HCT116 (cell line): Measurements from ENCODE around the gene MXD1. TPM values are rescaled to one million over a fixed set of nuclear protein-coding genes. Genes with fewer than 3 reads are reported as not detected.

Experiments
- ATAC-seq: fragments of 200-7000 bp; cut with Tn5 transposase; 2 replicates; pipeline ENCODE4 v1.9.1; 2020; ENCODE audit warnings: mild to moderate bottlenecking, moderate library complexity
- BruUV-seq: library from RNA; stranded (reverse); fragments of 400-500 nt; replicated peaks from 2 replicates; lab custom pipeline; 2021; lab: Mats Ljungman, UMichigan
- CTCF ChIA-PET: fragments of 300-600 bp; sonication (Branson Sonifier 250); formaldehyde crosslinking; loops from one replicate; lab custom pipeline; 2021; ENCODE audit warnings: antibody characterized with exemption; lab: Charles Lee
- POLR2A ChIA-PET: fragments of 300-600, 350-600 bp; sonication (Branson Sonifier 250); formaldehyde crosslinking; loops from one replicate; lab custom pipeline; 2021; ENCODE audit warnings: antibody characterized with exemption; lab: Charles Lee
- RAD21 ChIA-PET, 2 experiments: fragments of 300-600 bp; sonication (Branson Sonifier 250); formaldehyde crosslinking; loops; one replicate each; lab custom pipeline; 2023; ENCODE audit warnings: low total read pairs in 2 of 2; ENCODE audit not compliant: uncharacterized antibody in 2 of 2, unreplicated experiment in 2 of 2, low non-redundant PET in 1 of 2; lab: Charles Lee
- DNase-seq: peaks from one replicate; pipeline ENCODE4 v3.0.0-alpha.2; 2010; ENCODE audit warnings: low read depth, low spot score
- H2AFZ ChIP-seq: fragments of 200-600 bp; shearing (Covaris generic), sonication (generic); 2 replicates; pipeline ENCODE4 v1.6.1; 2017; ENCODE audit warnings: low read depth, mixed run types, mixed read lengths, antibody characterized with exemption, low read length; ENCODE audit not compliant: poor library complexity, severe bottlenecking
- H3K27ac ChIP-seq: 2 replicates; pipeline ENCODE4 v1.5.1; 2012; ENCODE audit warnings: low read depth, low read length
- H3K27me3 ChIP-seq: fragments of 200-600 bp; sonication (generic); 2 replicates; pipeline ENCODE4 v1.6.1; 2016; ENCODE audit warnings: mixed run types, low read length, mixed read lengths; ENCODE audit not compliant: insufficient read depth
- H3K36me3 ChIP-seq, 2 experiments: fragments of 200-500 bp in 1 of 2; fragments of 200-600 bp in 1 of 2; sonication (Bioruptor generic) in 1 of 2; sonication (generic) in 1 of 2; 2 replicates each; pipeline versions ENCODE4 v1.5.1 to v1.6.1; 2014 to 2016; ENCODE audit warnings: low read length in 2 of 2, inconsistent platforms in 1 of 2, mixed read lengths in 1 of 2, mixed run types in 1 of 2; ENCODE audit not compliant: insufficient read depth in 2 of 2, control insufficient read depth in 1 of 2
- H3K4me1 ChIP-seq, 2 experiments: fragments of 200-600 bp in 1 of 2; sonication (generic) in 1 of 2; 2 replicates each; pipeline versions ENCODE4 v1.5.1 to v1.6.1; 2012 to 2017; ENCODE audit warnings: low read length in 2 of 2, inconsistent platforms in 1 of 2, mild to moderate bottlenecking in 1 of 2, mixed read lengths in 1 of 2, mixed run types in 1 of 2, moderate library complexity in 1 of 2; ENCODE audit not compliant: insufficient read depth in 2 of 2, control insufficient read depth in 1 of 2
- H3K4me2 ChIP-seq: fragments of 200-600 bp; sonication (generic); 2 replicates; pipeline ENCODE4 v1.6.1; 2017; ENCODE audit warnings: mixed run types, low read length, mixed read lengths
- H3K4me3 ChIP-seq, 2 experiments: fragments of 200-600 bp in 1 of 2; sonication (generic) in 1 of 2; replicated peaks in 1 of 2; 2 replicates each; pipeline ENCODE4 v1.5.1; 2011 to 2016; ENCODE audit warnings: low read length in 2 of 2, control low read depth in 1 of 2, low read depth in 1 of 2, mild to moderate bottlenecking in 1 of 2, mixed read lengths in 1 of 2, mixed run types in 1 of 2
- H3K79me2 ChIP-seq: fragments of 200-600 bp; sonication (generic); 2 replicates; pipeline ENCODE4 v1.6.1; 2017; ENCODE audit warnings: mild to moderate bottlenecking, mixed run types, low read length, moderate library complexity, mixed read lengths; ENCODE audit not compliant: insufficient read depth
- H3K9ac ChIP-seq: fragments of 200-600 bp; sonication (generic); 2 replicates; pipeline ENCODE4 v1.6.1; 2016; ENCODE audit warnings: low read length, mixed read lengths
- H3K9me2 ChIP-seq: fragments of 200-600 bp; sonication (generic), shearing (Covaris generic); 2 replicates; pipeline ENCODE4 v1.6.1; 2017; ENCODE audit warnings: mixed run types, mild to moderate bottlenecking, moderate library complexity; ENCODE audit not compliant: insufficient read depth
- H3K9me3 ChIP-seq, 2 experiments: fragments of 200-500 bp in 1 of 2; fragments of 200-600 bp in 1 of 2; sonication (Bioruptor generic) in 1 of 2; sonication (generic) in 1 of 2; 2 replicates each; pipeline ENCODE4 v1.6.1; 2014 to 2017; ENCODE audit warnings: low read length in 2 of 2, mixed read lengths in 2 of 2, inconsistent platforms in 1 of 2, low read depth in 1 of 2, mild to moderate bottlenecking in 1 of 2, mixed run types in 1 of 2, moderate library complexity in 1 of 2; ENCODE audit not compliant: control insufficient read depth in 1 of 2, insufficient read depth in 1 of 2
- H4K20me1 ChIP-seq: fragments of 200-600 bp; sonication (generic), shearing (Covaris generic); 2 replicates; pipeline ENCODE4 v1.6.1; 2017; ENCODE audit warnings: mixed run types, mild to moderate bottlenecking, moderate library complexity; ENCODE audit not compliant: insufficient read depth
- CBX3 ChIP-seq: IDR thresholded peaks from 2 replicates; pipeline ENCODE4 v1.6.1; 2012; ENCODE audit warnings: low read depth
- CEBPB ChIP-seq: IDR thresholded peaks from 2 replicates; pipeline ENCODE4 v1.6.1; 2012; ENCODE audit warnings: low read depth
- EGR1 ChIP-seq: IDR thresholded peaks from 2 replicates; pipeline ENCODE4 v1.6.1; 2012; ENCODE audit warnings: low read depth
- EZH2 ChIP-seq: fragments of 200-600 bp; sonication (generic); IDR thresholded peaks from 2 replicates; pipeline ENCODE4 v1.6.1; 2017; ENCODE audit warnings: antibody characterized with exemption, mixed run types
- RAD21 ChIP-seq: IDR thresholded peaks from 2 replicates; pipeline ENCODE4 v1.6.1; 2012; ENCODE audit warnings: low read depth, mild to moderate bottlenecking
- ZFX ChIP-seq: fragments of 450-650 bp; IDR thresholded peaks from 2 replicates; pipeline ENCODE4 v1.6.1; 2017
- intact Hi-C: fragments of 100-400 bp; cut with micrococcal nuclease; formaldehyde crosslinking; loops from 2 replicates; pipeline ENCODE4 v1.10.0; 2022
- total RNA-seq: library from RNA; stranded (reverse); gene quantifications from one replicate; pipeline ENCODE4 v1.2.1, GENCODE V29; 2021; ENCODE audit not compliant: unreplicated experiment

The MXD1 gene
- total RNA-seq, 1 experiment from 2014 or later, result 10.3 TPM

GRCh38 chr2:69932596-69932922 lies 17.6 kb downstream of the MXD1 start:
- H3K79me2 ChIP-seq, result no peaks in the 10 kb centered on the region
- ChIA-PET POLR2A (no interaction called here), RAD21 (no interaction called here), CTCF (no interaction called here)
- no TSS peak for BruUV-seq
- H2AFZ ChIP-seq, result no peak overlapping the region
- H3K4me1 ChIP-seq, result peaks cover 0 to 9% of the 10 kb centered on the region in 2 experiments; a peak in 1 of 4 replicates
- no peak overlapping the region for H3K4me3 ChIP-seq
- intact Hi-C loops, result no loop called here
- TF ChIP-seq CEBPB, result no peak
- no peaks in the 10 kb centered on the region for H3K27me3 ChIP-seq
- no peaks in the 10 kb centered on the region for H3K36me3 ChIP-seq
- H3K9ac ChIP-seq, result no peak overlapping the region
- no peak overlapping the region for H3K4me2 ChIP-seq
- no peaks in the 10 kb centered on the region for H3K9me2 ChIP-seq
- H4K20me1 ChIP-seq, result no peaks in the 10 kb centered on the region
- H3K27ac ChIP-seq, result no peak overlapping the region
- DNase-seq, result no peak
- no peak for ATAC-seq
- H3K9me3 ChIP-seq, result no peaks in the 10 kb centered on the region

- ChIA-PET RAD21 (no interaction called here), POLR2A (interaction anchor here (0.9 to 1.2 kb wide), 2 partner anchors 11 to 19 kb away, joined by 3 to 4 read pairs; partner anchors contain the start of gene MXD1), CTCF (no interaction called here)
- Histone ChIP-seq H3K4me3 (no peak overlapping the region), H3K9me2 (no peaks in the 10 kb centered on the region), H4K20me1 (no peaks in the 10 kb centered on the region), H3K27ac (no peak overlapping the region), H3K27me3 (no peaks in the 10 kb centered on the region), H3K36me3 (no peaks in the 10 kb centered on the region; a peak in 1 of 4 replicates), H3K9ac (no peak overlapping the region), H3K9me3 (no peaks in the 10 kb centered on the region), H3K79me2 (no peaks in the 10 kb centered on the region), H3K4me2 (no peak overlapping the region), H3K4me1 (peaks cover 0 to 9% of the 10 kb centered on the region in 2 experiments; a peak in 1 of 4 replicates), H2AFZ (no peak overlapping the region)
- no peak for ATAC-seq
- TF ChIP-seq EGR1 (no peak), ZFX (no peak), CBX3 (no peak), EZH2 (no peak), RAD21 (no peak)
- no peak for DNase-seq
- intact Hi-C loops, result no loop called here
- no TSS peak for BruUV-seq
Observed at GRCh38 chr2:69933254-69933828, 18.4 kb downstream of the MXD1 start.
